Spleen (tissue), 11 donors: ENCODE measurements around the gene RP9. TPM values are rescaled to one million over a fixed set of nuclear protein-coding genes. Genes with fewer than 3 reads are reported as not detected.

Source experiments
- DNase-seq: peaks from one replicate; pipeline ENCODE4 v3.0.0-alpha.2; 2020
- H3K27ac ChIP-seq, 8 donors: fragments of 200-600 bp; sonication (generic) in 7 of 8; 1 replicate in 4 of 8; 2 replicates in 4 of 8; pipeline versions ENCODE4 v1.5.0 to v1.8.0; 2016 to 2021; ENCODE audit warnings: inconsistent platforms in 4 of 8, mild to moderate bottlenecking in 4 of 8, moderate library complexity in 1 of 8
- H3K27me3 ChIP-seq, 7 donors: fragments of 200-600 bp; sonication (generic) in 6 of 7; replicated peaks in 1 of 7; 1 replicate in 4 of 7; 2 replicates in 3 of 7; pipeline versions ENCODE4 v1.5.0 to v1.8.0; 2016 to 2021; ENCODE audit warnings: inconsistent platforms in 3 of 7, mild to moderate bottlenecking in 1 of 7
- H3K36me3 ChIP-seq, 6 donors: fragments of 200-600 bp; sonication (generic) in 5 of 6; 1 replicate in 4 of 6; 2 replicates in 2 of 6; pipeline versions ENCODE4 v1.5.0 to v1.8.0; 2016 to 2021; ENCODE audit warnings: inconsistent platforms in 2 of 6
- H3K4me1 ChIP-seq, 6 donors: fragments of 200-600 bp; sonication (generic) in 5 of 6; 1 replicate in 3 of 6; 2 replicates in 3 of 6; pipeline versions ENCODE4 v1.5.0 to v1.8.0; 2016 to 2021; ENCODE audit warnings: inconsistent platforms in 3 of 6
- H3K4me3 ChIP-seq, 8 donors: fragments of 200-600 bp; sonication (generic) in 7 of 8; 1 replicate in 4 of 8; 2 replicates in 4 of 8; pipeline versions ENCODE4 v1.5.0 to v1.8.0; 2016 to 2021; ENCODE audit warnings: inconsistent platforms in 4 of 8, mild to moderate bottlenecking in 4 of 8, moderate library complexity in 2 of 8
- H3K9me3 ChIP-seq, 8 donors: fragments of 200-600 bp; sonication (generic) in 7 of 8; 1 replicate in 4 of 8; 2 replicates in 4 of 8; pipeline versions ENCODE4 v1.5.0 to v1.8.0; 2016 to 2021; ENCODE audit warnings: inconsistent platforms in 4 of 8
- CTCF ChIP-seq, 11 experiments: fragments of 200-600 bp in 7 of 11; fragments of 450-650 bp in 4 of 11; sonication (generic) in 4 of 11; IDR thresholded peaks in 8 of 11; conservative IDR thresholded peaks in 3 of 11; 1 replicate in 7 of 11; 2 replicates in 4 of 11; pipeline versions ENCODE4 v1.4.0 to v1.8.0; 2016 to 2021; ENCODE audit warnings: antibody characterized with exemption in 11 of 11, inconsistent platforms in 4 of 11, mild to moderate bottlenecking in 1 of 11
- POLR2A ChIP-seq, 3 donors: fragments of 450-650 bp; IDR thresholded peaks; one replicate each; pipeline ENCODE4 v1.5.1; 2017; ENCODE audit warnings: antibody characterized with exemption in 3 of 3, mild to moderate bottlenecking in 1 of 3
- POLR2AphosphoS5 ChIP-seq, 3 donors: sonication (generic); formaldehyde crosslinking; IDR thresholded peaks; one replicate each; pipeline ENCODE4 v1.5.1; 2017; ENCODE audit warnings: antibody characterized with exemption in 3 of 3
- WGBS, 5 donors: extraction: QIAGEN DNeasy Blood & Tissue Kit in 3 of 5; methylation state at CpG; one replicate each; pipeline versions ENCODE4 v1.1.5 to v1.1.7; 2013 to 2018; 5-methylcytosine and 5-hydroxymethylcytosine counted together
- intact Hi-C: fragments of 100-400 bp; cut with DNase I; formaldehyde crosslinking; loops from one replicate; pipeline ENCODE4 v1.15.0; 2023; ENCODE audit warnings: low total_unique reads
- polyA plus RNA-seq, 3 donors: library from polyadenylated mRNA; stranded (reverse); fragments of 200-250 nt; gene quantifications; one replicate each; pipeline ENCODE4 v1.2.1, GENCODE V29; 2013
- total RNA-seq, 7 donors: library from RNA; depleted of rRNA in 3 of 7; stranded (reverse); fragments of >200 nt in 3 of 7; fragmentation: NEBNext Ultra II Directional in 4 of 7; extraction: Animal tissue kit (Norgen Biotek cat#: 25700) in 4 of 7; gene quantifications; one replicate each; pipeline versions ENCODE4 v1.1.0 to v1.2.1, GENCODE V29; 2016 to 2021
- donor health status: healthy with polysubstance abuse.
- donor health status: DM: no; HTN: no; CAD: no; lungs with moderate emphysema.
- donor health status: DM: no; HTN: no; CAD: no.
- donor health status: Bipolar disorder and iron deficiency.
- donor health status: healthy.
- donor health status: DM: no; HTN: no; CAD: no.
- donor health status: DM: yes; HTN: yes; CAD: no.

The RP9 gene
- total and polyA plus RNA-seq, 10 donors: 12.6 to 48.1 (median 20.5) TPM

- Histone ChIP-seq H3K9me3 (peaks cover 0 to 12% (median 9%) of the 10 kb centered on the region in 8 donors), H3K4me3 (no peak overlapping the region), H3K27me3 (no peaks in the 10 kb centered on the region), H3K36me3 (peaks cover 0 to 6% (median 0%) of the 10 kb centered on the region in 6 donors), H3K4me1 (no peaks in the 10 kb centered on the region), H3K27ac (no peak overlapping the region)
- no peak for TF ChIP-seq POLR2A (IDR thresholded peaks at IDR 0.05)
- no peak for TF ChIP-seq POLR2AphosphoS5 (IDR thresholded peaks at IDR 0.05)
- TF ChIP-seq CTCF (IDR thresholded peaks at IDR 0.05 in 8 of 11, conservative IDR thresholded peaks at IDR 0.05 in 3 of 11): no peak
- no peak for DNase-seq
- intact Hi-C loops: no loop called here
- WGBS, 5 donors: 68 to 96% (median 92%) methylated on average over 4 of the region's 4 CpGs
Measured at GRCh38 chr7:33143996-33144718, 35.0 kb upstream of the RP9 start.

- DNase-seq: no peak
- Histone ChIP-seq H3K9me3 (peaks cover 0 to 12% (median 9%) of the 10 kb centered on the region in 8 donors), H3K27me3 (no peaks in the 10 kb centered on the region), H3K27ac (no peak overlapping the region), H3K36me3 (peaks cover 0 to 6% (median 0%) of the 10 kb centered on the region in 6 donors), H3K4me3 (no peak overlapping the region), H3K4me1 (no peaks in the 10 kb centered on the region)
- TF ChIP-seq POLR2A (IDR thresholded peaks at IDR 0.05) (no peak), CTCF (IDR thresholded peaks at IDR 0.05 in 8 of 11, conservative IDR thresholded peaks at IDR 0.05 in 3 of 11) (no peak), POLR2AphosphoS5 (IDR thresholded peaks at IDR 0.05) (no peak)
- intact Hi-C loops: no loop called here
- WGBS, 5 donors: 90 to 97% (median 93%) methylated on average over 1 of the region's 1 CpG
Measured at GRCh38 chr7:33142585-33142984, 33.4 kb upstream of the RP9 start.

- DNase-seq: no peak
- peaks cover 0 to 5% (median under 1%) of the 10 kb centered on the region in 6 donors for H3K4me1 ChIP-seq
- WGBS, 5 donors: 88 to 97% (median 95%) methylated on average over 13 to 15 of the region's 15 CpGs
- H3K27me3 ChIP-seq: no peaks in the 10 kb centered on the region
- TF ChIP-seq CTCF (IDR thresholded peaks at IDR 0.05 in 8 of 11, conservative IDR thresholded peaks at IDR 0.05 in 3 of 11) (no peak), POLR2AphosphoS5 (IDR thresholded peaks at IDR 0.05) (no peak), POLR2A (IDR thresholded peaks at IDR 0.05) (no peak)
- no peak overlapping the region for H3K4me3 ChIP-seq
- peaks cover 0 to 31% (median 20%) of the 10 kb centered on the region in 8 donors for H3K9me3 ChIP-seq
- no peaks in the 10 kb centered on the region for H3K36me3 ChIP-seq
- H3K27ac ChIP-seq: no peak overlapping the region
- intact Hi-C loops: no loop called here
Measured at GRCh38 chr7:33137103-33137502, 27.9 kb upstream of the RP9 start.

GRCh38 chr7:33130184-33130583 is 21.0 kb upstream of the RP9 start:
- WGBS, 5 donors: 8 to 17% (median 11%) methylated on average over 3 of the region's 3 CpGs
- intact Hi-C loops: no loop called here
- H3K27ac ChIP-seq: peak overlapping the region in 2 of 8 donors; percentile 90 to 91
- TF ChIP-seq POLR2AphosphoS5 (IDR thresholded peaks at IDR 0.05): no peak
- no peak for TF ChIP-seq CTCF (IDR thresholded peaks at IDR 0.05 in 8 of 11, conservative IDR thresholded peaks at IDR 0.05 in 3 of 11)
- no peak for TF ChIP-seq POLR2A (IDR thresholded peaks at IDR 0.05)
- no peaks in the 10 kb centered on the region for H3K36me3 ChIP-seq
- no peaks in the 10 kb centered on the region for H3K27me3 ChIP-seq
- H3K4me3 ChIP-seq: peak overlapping the region; percentile 54 to 89 (median 74)
- peaks cover 8 to 34% (median 27%) of the 10 kb centered on the region in 6 donors for H3K4me1 ChIP-seq
- no peak for DNase-seq
- H3K9me3 ChIP-seq: peaks cover 0 to 16% (median 6%) of the 10 kb centered on the region in 8 donors
